RWPE2 (cell line): ENCODE measurements around the gene CCDC170.

Source experiments
- ATAC-seq: fragments of 200-7000 bp; cut with Tn5 transposase; 3 replicates; pipeline ENCODE4 v1.9.1; 2021; ENCODE audit warnings: low read depth
- DNase-seq: peaks from one replicate; pipeline ENCODE4 v3.0.0-alpha.2; 2020; ENCODE audit warnings: low spot score
- H3K27ac ChIP-seq: fragments of 450-650 bp; 2 replicates; pipeline ENCODE4 v1.5.1; 2017; ENCODE audit warnings: mild to moderate bottlenecking; ENCODE audit not compliant: poor library complexity, severe bottlenecking
- H3K27me3 ChIP-seq: fragments of 250-450 bp; sonication (Bioruptor Pico); 2 replicates; pipeline ENCODE4 v1.5.1; 2021; ENCODE audit warnings: mild to moderate bottlenecking, moderate library complexity; ENCODE audit not compliant: insufficient read depth, poor library complexity, severe bottlenecking
- H3K36me3 ChIP-seq: fragments of 250-450 bp; sonication (Bioruptor Pico); 2 replicates; pipeline ENCODE4 v1.5.1; 2020; ENCODE audit warnings: low read depth, mild to moderate bottlenecking, moderate library complexity
- H3K4me1 ChIP-seq: fragments of 250-450 bp; sonication (Bioruptor Pico); 2 replicates; pipeline ENCODE4 v1.5.1; 2021; ENCODE audit warnings: mild to moderate bottlenecking, moderate library complexity; ENCODE audit not compliant: insufficient read depth, poor library complexity, severe bottlenecking
- H3K4me3 ChIP-seq: fragments of 250-450 bp; sonication (Bioruptor Pico); 2 replicates; pipeline ENCODE4 v1.5.1; 2021; ENCODE audit warnings: mild to moderate bottlenecking, moderate library complexity; ENCODE audit not compliant: severe bottlenecking
- H3K9me3 ChIP-seq: fragments of 250-450 bp; sonication (Bioruptor Pico); 2 replicates; pipeline ENCODE4 v1.5.1; 2021; ENCODE audit warnings: mild to moderate bottlenecking, moderate library complexity; ENCODE audit not compliant: severe bottlenecking
- TF ChIP-seq, protein P1 (sequence below): fragments of 450-650 bp; IDR thresholded peaks from one replicate; pipeline ENCODE4 v1.5.1; 2017; ENCODE audit warnings: mild to moderate bottlenecking, moderate library complexity; ENCODE audit not compliant: poor library complexity, severe bottlenecking

The CCDC170 gene

DNA sequence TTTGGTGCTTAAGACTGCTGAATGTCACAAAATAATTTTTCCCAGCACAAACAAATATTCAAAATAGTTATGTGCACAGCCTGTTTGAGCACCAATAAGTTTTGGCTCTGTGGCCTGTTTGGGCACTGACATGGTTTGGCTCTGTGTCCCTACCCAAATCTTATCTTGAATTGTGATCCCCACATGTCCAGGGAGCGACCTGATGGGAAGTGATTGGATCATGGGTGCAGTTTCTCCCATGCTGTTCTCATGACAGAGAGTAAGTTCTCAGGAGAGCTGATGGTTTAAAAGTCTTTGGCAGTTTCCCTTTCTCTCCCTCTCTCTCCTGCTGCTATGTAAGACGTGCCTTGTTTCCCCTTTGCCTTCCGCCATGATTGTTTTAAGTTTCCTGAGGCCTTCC is 167.7 kb downstream of the CCDC170 start:
- Histone ChIP-seq H3K27me3 (no peaks in the 10 kb centered on the region), H3K4me3 (no peak overlapping the region), H3K36me3 (no peaks in the 10 kb centered on the region), H3K4me1 (no peaks in the 10 kb centered on the region), H3K27ac (no peak overlapping the region), H3K9me3 (no peaks in the 10 kb centered on the region)
- TF ChIP-seq, protein P1, sequence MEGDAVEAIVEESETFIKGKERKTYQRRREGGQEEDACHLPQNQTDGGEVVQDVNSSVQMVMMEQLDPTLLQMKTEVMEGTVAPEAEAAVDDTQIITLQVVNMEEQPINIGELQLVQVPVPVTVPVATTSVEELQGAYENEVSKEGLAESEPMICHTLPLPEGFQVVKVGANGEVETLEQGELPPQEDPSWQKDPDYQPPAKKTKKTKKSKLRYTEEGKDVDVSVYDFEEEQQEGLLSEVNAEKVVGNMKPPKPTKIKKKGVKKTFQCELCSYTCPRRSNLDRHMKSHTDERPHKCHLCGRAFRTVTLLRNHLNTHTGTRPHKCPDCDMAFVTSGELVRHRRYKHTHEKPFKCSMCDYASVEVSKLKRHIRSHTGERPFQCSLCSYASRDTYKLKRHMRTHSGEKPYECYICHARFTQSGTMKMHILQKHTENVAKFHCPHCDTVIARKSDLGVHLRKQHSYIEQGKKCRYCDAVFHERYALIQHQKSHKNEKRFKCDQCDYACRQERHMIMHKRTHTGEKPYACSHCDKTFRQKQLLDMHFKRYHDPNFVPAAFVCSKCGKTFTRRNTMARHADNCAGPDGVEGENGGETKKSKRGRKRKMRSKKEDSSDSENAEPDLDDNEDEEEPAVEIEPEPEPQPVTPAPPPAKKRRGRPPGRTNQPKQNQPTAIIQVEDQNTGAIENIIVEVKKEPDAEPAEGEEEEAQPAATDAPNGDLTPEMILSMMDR: no peak
- DNase-seq (no peak), ATAC-seq (no peak)

DNA sequence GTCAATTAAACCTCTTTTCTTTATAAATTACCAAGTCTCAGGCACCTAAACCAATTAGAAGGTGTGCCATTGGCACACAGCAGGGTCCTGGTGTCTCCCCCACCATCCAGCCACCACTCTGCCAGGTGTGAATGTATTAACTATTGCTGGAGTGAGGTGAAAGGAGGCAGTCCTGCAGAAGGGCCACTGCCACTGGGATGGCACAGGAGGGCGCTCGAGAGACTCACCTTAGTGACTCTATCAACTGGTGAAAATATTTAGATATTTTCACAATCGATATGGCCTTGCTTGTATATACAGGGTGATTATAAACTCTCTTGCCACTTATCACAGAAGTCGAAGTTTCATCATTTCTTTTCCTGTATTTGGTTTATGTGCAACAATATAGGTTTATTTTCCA is 168.1 kb downstream of the CCDC170 start:
- Histone ChIP-seq H3K4me1 (no peaks in the 10 kb centered on the region), H3K9me3 (no peaks in the 10 kb centered on the region), H3K27ac (no peak overlapping the region), H3K27me3 (no peaks in the 10 kb centered on the region), H3K36me3 (no peaks in the 10 kb centered on the region), H3K4me3 (no peak overlapping the region)
- no peak for ATAC-seq
- TF ChIP-seq, protein P1: no peak
- no peak for DNase-seq

DNA sequence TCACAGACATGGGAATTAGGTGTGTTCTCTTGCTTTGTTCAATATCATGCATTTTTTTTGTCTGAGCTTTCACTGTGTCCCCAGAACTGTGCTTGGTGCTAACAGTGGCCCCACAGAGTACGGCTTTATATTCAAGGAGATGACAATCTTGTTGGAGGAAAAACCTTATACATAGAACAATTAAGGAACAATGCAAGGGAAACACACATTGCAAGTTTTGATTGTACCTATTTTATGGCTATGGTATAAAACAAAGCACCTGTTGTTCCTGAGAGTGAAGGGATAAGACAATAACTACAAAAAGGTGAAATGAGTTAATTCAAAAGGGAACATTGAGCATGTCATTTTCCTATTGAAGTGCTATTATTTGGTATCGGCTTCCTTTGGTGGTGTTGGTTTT is 169.7 kb downstream of the CCDC170 start:
- Histone ChIP-seq H3K36me3 (no peaks in the 10 kb centered on the region), H3K4me1 (peaks cover 11% of the 10 kb centered on the region), H3K27ac (no peak overlapping the region), H3K9me3 (no peaks in the 10 kb centered on the region), H3K4me3 (no peak overlapping the region), H3K27me3 (no peaks in the 10 kb centered on the region)
- DNase-seq (no peak), ATAC-seq (no peak)
- TF ChIP-seq, protein P1: no peak

DNA sequence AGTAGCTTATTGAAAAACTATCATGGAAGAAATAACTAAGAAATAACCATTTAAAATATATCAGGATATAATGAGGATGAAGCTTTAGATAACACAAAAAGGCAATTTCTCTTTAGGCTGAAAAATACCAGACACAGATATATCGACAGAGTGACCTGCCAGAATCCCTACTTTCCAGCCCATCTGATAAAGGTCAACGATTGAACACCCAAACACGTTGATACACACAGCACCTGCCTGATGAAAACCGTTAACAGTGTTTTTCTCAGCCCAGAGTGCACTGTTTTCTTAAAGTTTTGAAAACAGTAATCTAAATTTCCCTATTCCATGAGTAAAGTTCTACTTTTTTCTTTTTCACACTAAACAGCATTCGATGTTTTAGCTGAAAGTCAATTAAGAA is 170.6 kb downstream of the CCDC170 start:
- Histone ChIP-seq H3K27ac (no peak overlapping the region), H3K4me3 (no peak overlapping the region), H3K36me3 (no peaks in the 10 kb centered on the region), H3K27me3 (no peaks in the 10 kb centered on the region), H3K9me3 (no peaks in the 10 kb centered on the region), H3K4me1 (peaks cover 18% of the 10 kb centered on the region)
- DNase-seq (no peak), ATAC-seq (no peak)
- TF ChIP-seq, protein P1: no peak

DNA sequence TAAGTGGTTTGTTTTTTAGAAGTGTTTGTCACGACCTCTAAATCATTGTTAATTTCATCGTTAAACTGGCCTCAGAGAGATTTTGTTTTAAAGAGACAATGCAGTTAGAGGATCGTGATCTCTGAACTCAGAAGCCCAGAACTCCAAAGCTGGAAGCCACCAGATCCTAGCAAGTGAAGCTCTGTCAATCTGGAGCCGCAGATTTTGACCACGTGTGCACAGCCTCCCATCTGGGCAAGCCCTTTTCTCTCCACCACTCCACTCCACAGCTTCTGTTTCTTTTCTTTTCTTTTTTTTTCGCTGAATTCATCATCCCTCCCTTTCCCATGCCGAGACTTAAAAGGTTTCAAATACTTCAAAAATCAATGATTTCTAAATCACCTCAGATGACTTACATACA is 171.5 kb downstream of the CCDC170 start:
- no peak for ATAC-seq
- no peaks in the 10 kb centered on the region for H3K27me3 ChIP-seq

More for the DNA sequence above, 171.5 kb downstream of the CCDC170 start:
- H3K4me1 ChIP-seq: peaks cover 21% of the 10 kb centered on the region
- H3K36me3 ChIP-seq: no peaks in the 10 kb centered on the region
- DNase-seq: no peak
- no peak overlapping the region for H3K4me3 ChIP-seq
- H3K9me3 ChIP-seq: no peaks in the 10 kb centered on the region
- H3K27ac ChIP-seq: no peak overlapping the region
- TF ChIP-seq, protein P1: no peak
